Sigmoid colon (tissue), 4 donors: Measurements from ENCODE around the gene DUSP23.

Source experiments
- POLR2AphosphoS5 ChIP-seq, 4 donors: sonication (generic); formaldehyde crosslinking; IDR thresholded peaks; one replicate each; pipeline ENCODE4 v1.6.1; 2017; ENCODE audit warnings: antibody characterized with exemption in 4 of 4
- TF ChIP-seq, protein P1 (sequence below), 4 experiments: fragments of 450-650 bp in 3 of 4; fragments of 200-600 bp in 1 of 4; IDR thresholded peaks; one replicate each; pipeline ENCODE4 v1.5.1; 2016 to 2019; ENCODE audit warnings: antibody characterized with exemption in 4 of 4, mild to moderate bottlenecking in 3 of 4, moderate library complexity in 2 of 4

DNA sequence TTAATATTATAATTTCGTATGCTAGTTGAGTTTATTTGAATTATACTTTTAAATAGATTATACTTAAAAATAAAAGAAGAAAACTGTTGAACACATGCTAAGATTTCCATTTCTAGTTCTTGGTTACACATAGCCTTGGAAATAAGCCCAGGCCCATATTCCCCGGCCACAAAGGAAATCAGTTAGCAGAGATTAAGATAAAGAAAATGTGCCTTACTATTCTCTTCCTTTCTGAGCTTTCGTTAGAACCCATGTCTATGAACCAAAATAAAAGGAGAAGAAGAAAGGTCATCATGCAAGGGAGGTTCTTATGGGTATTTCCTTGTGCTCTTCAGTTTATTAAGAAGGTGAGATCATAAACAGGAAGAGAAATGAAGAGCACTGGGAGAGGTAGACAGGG lies 34.1 kb upstream of the DUSP23 start:
- TF ChIP-seq, protein P1, sequence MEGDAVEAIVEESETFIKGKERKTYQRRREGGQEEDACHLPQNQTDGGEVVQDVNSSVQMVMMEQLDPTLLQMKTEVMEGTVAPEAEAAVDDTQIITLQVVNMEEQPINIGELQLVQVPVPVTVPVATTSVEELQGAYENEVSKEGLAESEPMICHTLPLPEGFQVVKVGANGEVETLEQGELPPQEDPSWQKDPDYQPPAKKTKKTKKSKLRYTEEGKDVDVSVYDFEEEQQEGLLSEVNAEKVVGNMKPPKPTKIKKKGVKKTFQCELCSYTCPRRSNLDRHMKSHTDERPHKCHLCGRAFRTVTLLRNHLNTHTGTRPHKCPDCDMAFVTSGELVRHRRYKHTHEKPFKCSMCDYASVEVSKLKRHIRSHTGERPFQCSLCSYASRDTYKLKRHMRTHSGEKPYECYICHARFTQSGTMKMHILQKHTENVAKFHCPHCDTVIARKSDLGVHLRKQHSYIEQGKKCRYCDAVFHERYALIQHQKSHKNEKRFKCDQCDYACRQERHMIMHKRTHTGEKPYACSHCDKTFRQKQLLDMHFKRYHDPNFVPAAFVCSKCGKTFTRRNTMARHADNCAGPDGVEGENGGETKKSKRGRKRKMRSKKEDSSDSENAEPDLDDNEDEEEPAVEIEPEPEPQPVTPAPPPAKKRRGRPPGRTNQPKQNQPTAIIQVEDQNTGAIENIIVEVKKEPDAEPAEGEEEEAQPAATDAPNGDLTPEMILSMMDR (IDR thresholded peaks at IDR 0.05), result no peak
- TF ChIP-seq POLR2AphosphoS5 (IDR thresholded peaks at IDR 0.05), result no peak
